H9 (cell line): ENCODE measurements around the gene DPM1. TPM values are rescaled to one million over a fixed set of nuclear protein-coding genes. Genes with fewer than 3 reads are reported as not detected.

Experiments
- DNase-seq: peaks from one replicate; pipeline ENCODE4 v3.0.0-alpha.2; 2017
- H2AFZ ChIP-seq: one replicate; pipeline ENCODE4 v1.6.1; 2013; ENCODE audit warnings: mild to moderate bottlenecking, low read length, control low read depth, moderate library complexity
- H2AK5ac ChIP-seq: 2 replicates; pipeline ENCODE4 v1.6.1; 2013; ENCODE audit warnings: low read length, control low read depth, mixed read lengths; ENCODE audit not compliant: insufficient read length
- H2BK120ac ChIP-seq: one replicate; pipeline ENCODE4 v1.6.1; 2013; ENCODE audit warnings: low read depth, mild to moderate bottlenecking, low read length, control low read depth, inconsistent platforms; ENCODE audit not compliant: poor library complexity, severe bottlenecking
- H2BK12ac ChIP-seq: 2 replicates; pipeline ENCODE4 v1.6.1; 2013; ENCODE audit warnings: low read length, control low read depth, mixed read lengths, low read depth; ENCODE audit not compliant: insufficient read length
- H2BK15ac ChIP-seq: 2 replicates; pipeline ENCODE4 v1.6.1; 2013; ENCODE audit warnings: low read depth, low read length, control low read depth
- H2BK20ac ChIP-seq: one replicate; pipeline ENCODE4 v1.6.1; 2013; ENCODE audit warnings: low read depth, mild to moderate bottlenecking, low read length, control low read depth, inconsistent platforms; ENCODE audit not compliant: poor library complexity, severe bottlenecking
- H2BK5ac ChIP-seq: 2 replicates; pipeline ENCODE4 v1.6.1; 2013; ENCODE audit warnings: low read length, control low read depth, mixed read lengths; ENCODE audit not compliant: insufficient read length
- H3K14ac ChIP-seq: 2 replicates; pipeline ENCODE4 v1.6.1; 2013; ENCODE audit warnings: low read length, control low read depth; ENCODE audit not compliant: insufficient read depth
- H3K18ac ChIP-seq: 2 replicates; pipeline ENCODE4 v1.6.1; 2013; ENCODE audit warnings: low read depth, mild to moderate bottlenecking, mixed read lengths, low read length, control low read depth; ENCODE audit not compliant: insufficient read length
- H3K23ac ChIP-seq: 2 replicates; pipeline ENCODE4 v1.6.1; 2013; ENCODE audit warnings: low read length, control low read depth, mixed read lengths, low read depth; ENCODE audit not compliant: insufficient read length
- H3K23me2 ChIP-seq: 2 replicates; pipeline ENCODE4 v1.6.1; 2013; ENCODE audit warnings: low read depth, mild to moderate bottlenecking, mixed read lengths, low read length, control low read depth; ENCODE audit not compliant: insufficient read length, poor library complexity, severe bottlenecking
- H3K27ac ChIP-seq: 2 replicates; pipeline ENCODE4 v1.5.1; 2013; ENCODE audit warnings: low read length, control low read depth, mixed read lengths, low read depth; ENCODE audit not compliant: insufficient read length
- H3K27me3 ChIP-seq: 2 replicates; pipeline ENCODE4 v1.6.1; 2013; ENCODE audit warnings: low read length, control low read depth, inconsistent platforms; ENCODE audit not compliant: insufficient read depth
- H3K4ac ChIP-seq: 2 replicates; pipeline ENCODE4 v1.6.1; 2013; ENCODE audit warnings: low read depth, mild to moderate bottlenecking, control low read depth, inconsistent platforms, low read length, moderate library complexity
- H3K4me1 ChIP-seq: 2 replicates; pipeline ENCODE4 v1.6.1; 2013; ENCODE audit warnings: low read length, control low read depth, inconsistent platforms; ENCODE audit not compliant: insufficient read depth
- H3K4me2 ChIP-seq: 2 replicates; pipeline ENCODE4 v1.6.1; 2013; ENCODE audit warnings: low read length, control low read depth, mixed read lengths; ENCODE audit not compliant: insufficient read length, insufficient read depth
- H3K56ac ChIP-seq: 2 replicates; pipeline ENCODE4 v1.6.1; 2013; ENCODE audit warnings: low read depth, mild to moderate bottlenecking, mixed read lengths, low read length, control low read depth; ENCODE audit not compliant: insufficient read length
- H3K79me1 ChIP-seq: 2 replicates; pipeline ENCODE4 v1.6.1; 2013; ENCODE audit warnings: low read depth, mild to moderate bottlenecking, moderate library complexity, low read length, control low read depth, inconsistent platforms; ENCODE audit not compliant: insufficient read depth, poor library complexity, severe bottlenecking
- H3K79me2 ChIP-seq: 2 replicates; pipeline ENCODE4 v1.6.1; 2013; ENCODE audit warnings: low read length, control low read depth, inconsistent platforms; ENCODE audit not compliant: insufficient read depth
- H3K9ac ChIP-seq: 2 replicates; pipeline ENCODE4 v1.6.1; 2013; ENCODE audit warnings: low read length, control low read depth, mixed read lengths; ENCODE audit not compliant: insufficient read length; ENCODE audit errors: extremely low read depth
- H3K9me3 ChIP-seq: one replicate; pipeline ENCODE4 v1.6.1; 2013; ENCODE audit warnings: low read depth, low read length, inconsistent platforms; ENCODE audit not compliant: control insufficient read depth
- H3T11ph ChIP-seq: one replicate; pipeline ENCODE4 v1.6.1; 2013; ENCODE audit warnings: mild to moderate bottlenecking, low read length, control low read depth, inconsistent platforms
- H4K20me1 ChIP-seq: one replicate; pipeline ENCODE4 v1.6.1; 2013; ENCODE audit not compliant: control insufficient read depth, insufficient read length, insufficient read depth
- H4K5ac ChIP-seq: 2 replicates; pipeline ENCODE4 v1.6.1; 2013; ENCODE audit warnings: low read depth, mild to moderate bottlenecking, mixed read lengths, low read length, control low read depth; ENCODE audit not compliant: insufficient read length
- H4K8ac ChIP-seq: replicated peaks from 2 replicates; pipeline ENCODE4 v1.6.1; 2013; ENCODE audit warnings: low read length, control low read depth, mixed read lengths, low read depth; ENCODE audit not compliant: insufficient read length
- H4K91ac ChIP-seq: 2 replicates; pipeline ENCODE4 v1.6.1; 2013; ENCODE audit warnings: low read depth, mild to moderate bottlenecking, moderate library complexity, mixed read lengths, low read length, control low read depth; ENCODE audit not compliant: insufficient read length
- H3K27ac Mint-ChIP-seq, 3 experiments: 2 replicates in 2 of 3; 3 replicates in 1 of 3; pipeline ENCODE4 v1.8.0; 2020 to 2021; ENCODE audit warnings: mixed read lengths in 3 of 3, mild to moderate bottlenecking in 1 of 3, moderate library complexity in 1 of 3
- H3K27me3 Mint-ChIP-seq: 2 replicates; pipeline ENCODE4 v1.8.0; 2021; ENCODE audit warnings: low read depth, mild to moderate bottlenecking, moderate library complexity, mixed read lengths
- H3K36me3 Mint-ChIP-seq, 3 experiments: 2 replicates in 2 of 3; 3 replicates in 1 of 3; pipeline ENCODE4 v1.8.0; 2020 to 2021; ENCODE audit warnings: low read depth in 3 of 3, mixed read lengths in 3 of 3; ENCODE audit not compliant: insufficient read depth in 1 of 3
- H3K4me1 Mint-ChIP-seq, 2 experiments: 2 replicates each; pipeline ENCODE4 v1.8.0; 2020; ENCODE audit warnings: mixed read lengths in 2 of 2
- H3K4me3 Mint-ChIP-seq, 2 experiments: 2 replicates in 1 of 2; 3 replicates in 1 of 2; pipeline ENCODE4 v1.8.0; 2020 to 2021; ENCODE audit warnings: mild to moderate bottlenecking in 2 of 2, mixed read lengths in 2 of 2, moderate library complexity in 1 of 2
- H3K9me3 Mint-ChIP-seq, 2 experiments: 2 replicates in 1 of 2; 3 replicates in 1 of 2; pipeline ENCODE4 v1.8.0; 2020; ENCODE audit warnings: mild to moderate bottlenecking in 2 of 2, mixed read lengths in 2 of 2, moderate library complexity in 1 of 2
- CTCF ChIP-seq: fragments of 200-600 bp; sonication (generic); conservative IDR thresholded peaks from 3 replicates; pipeline ENCODE4 v1.8.0; 2021; ENCODE audit warnings: antibody characterized with exemption, mild to moderate bottlenecking
- WGBS: extraction: QIAGEN DNeasy Blood & Tissue Kit; methylation state at CpG from one replicate; pipeline ENCODE4 v1.1.7; 2013; ENCODE audit warnings: missing lambda C conversion rate, low lambda C conversion rate, mixed read lengths; ENCODE audit not compliant: insufficient read length; ENCODE audit errors: extremely low coverage; 5-methylcytosine and 5-hydroxymethylcytosine counted together
- total RNA-seq: library from RNA; stranded (reverse); gene quantifications from 2 replicates; pipeline ENCODE4 v1.2.1, GENCODE V29; 2021

DPM1 gene
- total RNA-seq, 1 experiment from 2014 or later: 64.0 TPM

GRCh38 chr20:50932016-50932485, 26.3 kb downstream of the DPM1 start:
- Histone ChIP-seq H2BK12ac (no peak overlapping the region), H3K79me1 (no peaks in the 10 kb centered on the region), H4K5ac (peak overlapping the region; percentile 35), H2AK5ac (peak overlapping the region; percentile 67), H3T11ph (peak overlapping the region; percentile 69), H4K91ac (no peak overlapping the region), H3K27ac (peak overlapping the region; percentile 73), H4K20me1 (no peaks in the 10 kb centered on the region), H2BK120ac (no peak overlapping the region), H4K8ac (no peak overlapping the region), H3K79me2 (peaks cover 25% of the 10 kb centered on the region), H3K9me3 (no peaks in the 10 kb centered on the region), H2BK15ac (no peak overlapping the region), H2AFZ (no peak overlapping the region), H2BK20ac (no peak overlapping the region), H3K4me1 (peaks cover 6% of the 10 kb centered on the region), H3K9ac (peak overlapping the region; percentile 57), H3K18ac (peak overlapping the region; percentile 71), H3K56ac (no peak overlapping the region), H2BK5ac (no peak overlapping the region), H3K27me3 (no peaks in the 10 kb centered on the region), H3K4ac (no peak overlapping the region; the same call in 1 of the 2 replicates), H3K4me2 (peak overlapping the region; percentile 7), H3K14ac (peak overlapping the region; percentile 85), H3K23me2 (peaks cover 14% of the 10 kb centered on the region), H3K23ac (no peak overlapping the region)
- no CpG with 5 or more reads among the region's 6 CpGs for WGBS
- peaks cover 35 to 81% (median 67%) of the 10 kb centered on the region in 3 experiments for H3K36me3 Mint-ChIP-seq
- H3K4me3 Mint-ChIP-seq: peak overlapping the region; percentile 47 to 71; a peak in 4 of 5 replicates
- peaks cover 24 to 32% of the 10 kb centered on the region in 2 experiments for H3K4me1 Mint-ChIP-seq
- peak overlapping the region; percentile 65 to 97 (median 92) for H3K27ac Mint-ChIP-seq
- no peak for DNase-seq
- H3K9me3 Mint-ChIP-seq: peaks cover 0 to 7% of the 10 kb centered on the region in 2 experiments; a peak in 2 of 5 replicates
- H3K27me3 Mint-ChIP-seq: no peaks in the 10 kb centered on the region
- TF ChIP-seq CTCF: no peak
